HUDEP-2 (cell line): ENCODE data around the gene IFT27.
"Not testable (repeated sequence)": the region's sequence is repeated elsewhere in the genome, so short reads cannot be mapped to it uniquely, and the experiment has no call there.

ENCODE experiments used
- DNase-seq, 76 experiments: peaks; one replicate each; lab custom pipeline; 2025; ENCODE audit not compliant: unreplicated experiment in 76 of 76; lab: John Stamatoyannopoulos, UW

IFT27 gene

GRCh38 chr22:36767035-36767775, 8.7 kb downstream of the IFT27 start:
- DNase-seq, result no peak

- no peak for DNase-seq
Measured at GRCh38 chr22:36765943-36766450, 9.9 kb downstream of the IFT27 start.

- no peak for DNase-seq
Measured at GRCh38 chr22:36765131-36765942, 10.6 kb downstream of the IFT27 start.

- DNase-seq, result no peak
Measured at GRCh38 chr22:36764641-36765040, 11.3 kb downstream of the IFT27 start.

- no peak for DNase-seq
Measured at GRCh38 chr22:36764060-36764459, 11.9 kb downstream of the IFT27 start.

GRCh38 chr22:36763576-36763975, 12.3 kb downstream of the IFT27 start:
- no peak for DNase-seq

- DNase-seq, result no peak
Measured at GRCh38 chr22:36762687-36763260, 13.1 kb downstream of the IFT27 start.

GRCh38 chr22:36761553-36762240, 14.2 kb downstream of the IFT27 start:
- no peak for DNase-seq

- DNase-seq, result no peak
Measured at GRCh38 chr22:36760786-36761185, 15.1 kb downstream of the IFT27 start.

- no peak for DNase-seq
Measured at GRCh38 chr22:36759481-36760159, 16.3 kb downstream of the IFT27 start.

- DNase-seq, result no peak
Measured at GRCh38 chr22:36758792-36759271, 17.1 kb downstream of the IFT27 start.

- peak in 63 of 76 experiments; percentile 12 to 79 (median 60) for DNase-seq
Measured at GRCh38 chr22:36757668-36758211, 18.2 kb downstream of the IFT27 start.

GRCh38 chr22:36756746-36757655, 18.9 kb downstream of the IFT27 start:
- no peak for DNase-seq

GRCh38 chr22:36756031-36756430, 19.9 kb downstream of the IFT27 start:
- DNase-seq, result no peak

GRCh38 chr22:36755316-36755715, 20.6 kb downstream of the IFT27 start:
- DNase-seq, result no peak

- not testable (repeated sequence) for DNase-seq
Measured at GRCh38 chr22:36754881-36755280, 21.0 kb downstream of the IFT27 start.

- DNase-seq, result no peak
Measured at GRCh38 chr22:36753916-36754315, 22.0 kb downstream of the IFT27 start.

GRCh38 chr22:36753120-36753802, 22.7 kb downstream of the IFT27 start:
- DNase-seq, result no peak
